ENCODE results near the gene G3BP2. TPM values are rescaled to one million over a fixed set of nuclear protein-coding genes. Genes with fewer than 3 reads are reported as not detected.

The G3BP2 gene
- total and polyA plus RNA-seq, 7 experiments from 2014 or later, result 115 to 299 (median 164) TPM

GRCh38 chr4:75621715-75622114 is 51.5 kb downstream of the G3BP2 start:
- ATAC-seq (no peak), DNase-seq (no peak)
- intact Hi-C loops (cut with micrococcal nuclease), result no loop called here
- Mint-ChIP-seq H3K27me3 (peaks cover 0 to 3% (median 0%) of the 10 kb centered on the region in 5 donors), H3K27ac (no peak overlapping the region), H3K36me3 (peaks cover 0 to 1% (median 0%) of the 10 kb centered on the region in 5 donors), H3K4me1 (no peaks in the 10 kb centered on the region), H3K9me3 (peaks cover 0 to under 1% (median 0%) of the 10 kb centered on the region in 11 donors), H3K4me3 (no peak overlapping the region)
- Histone ChIP-seq H3K9me3 (ENCODE audit: control insufficient read depth in 2 of 3, low read length in 3 of 3) (no peaks in the 10 kb centered on the region), H3K4me1 (ENCODE audit: control insufficient read depth in 2 of 2, insufficient read depth in 2 of 2, low read length in 2 of 2) (no peaks in the 10 kb centered on the region), H3K36me3 (ENCODE audit: control insufficient read depth in 2 of 3, insufficient read depth in 3 of 3, low read length in 3 of 3) (no peaks in the 10 kb centered on the region), H3K27ac (ENCODE audit: low read depth, low read length) (no peak overlapping the region), H3K4me3 (ENCODE audit: low read length) (no peak overlapping the region), H3K27me3 (ENCODE audit: control insufficient read depth in 2 of 2, insufficient read depth in 2 of 2, low read length in 2 of 2) (no peaks in the 10 kb centered on the region)
- ChIA-PET POLR2A (no interaction called here), CTCF (no interaction called here)

- intact Hi-C loops (cut with micrococcal nuclease), result no loop called here
- ATAC-seq, result no peak
Observed at GRCh38 chr4:75612306-75612705, 60.9 kb downstream of the G3BP2 start.

GRCh38 chr4:75605928-75606327 is 67.3 kb downstream of the G3BP2 start:
- Mint-ChIP-seq H3K9me3 (no peaks in the 10 kb centered on the region), H3K27me3 (peaks cover 0 to 9% (median 0%) of the 10 kb centered on the region in 5 donors), H3K4me1 (peaks cover 0 to 3% (median 0%) of the 10 kb centered on the region in 7 donors), H3K27ac (no peak overlapping the region), H3K36me3 (no peaks in the 10 kb centered on the region), H3K4me3 (no peak overlapping the region)
- CTCF ChIA-PET, result no interaction called here
- ATAC-seq, result no peak
- Histone ChIP-seq H3K9me3 (ENCODE audit: control insufficient read depth in 2 of 3, low read length in 3 of 3) (no peaks in the 10 kb centered on the region), H3K36me3 (ENCODE audit: control insufficient read depth in 2 of 3, insufficient read depth in 3 of 3, low read length in 3 of 3) (no peaks in the 10 kb centered on the region), H3K27ac (ENCODE audit: low read depth, low read length) (no peak overlapping the region), H3K4me3 (ENCODE audit: low read length) (no peak overlapping the region), H3K4me1 (ENCODE audit: control insufficient read depth in 2 of 2, insufficient read depth in 2 of 2, low read length in 2 of 2) (no peaks in the 10 kb centered on the region), H3K27me3 (ENCODE audit: control insufficient read depth in 2 of 2, insufficient read depth in 2 of 2, low read length in 2 of 2) (no peaks in the 10 kb centered on the region)
- POLR2A ChIA-PET, result no interaction called here
- DNase-seq, result no peak
- intact Hi-C loops (cut with micrococcal nuclease), result no loop called here

More at GRCh38 chr4:75612306-75612705, 60.9 kb downstream of the G3BP2 start:
- H3K36me3 ChIP-seq (ENCODE audit: control insufficient read depth in 2 of 3, insufficient read depth in 3 of 3, low read length in 3 of 3), result no peaks in the 10 kb centered on the region
- Mint-ChIP-seq H3K9me3 (peaks cover 0 to 6% (median 0%) of the 10 kb centered on the region in 11 donors), H3K27me3 (peaks cover 0 to 3% (median 0%) of the 10 kb centered on the region in 5 donors), H3K4me3 (no peak overlapping the region), H3K27ac (no peak overlapping the region), H3K4me1 (peaks cover 0 to 4% (median 0%) of the 10 kb centered on the region in 7 donors), H3K36me3 (peaks cover 0 to 5% (median 4%) of the 10 kb centered on the region in 5 donors)
- DNase-seq, result no peak
- H3K27ac ChIP-seq (ENCODE audit: low read depth, low read length), result no peak overlapping the region
- H3K4me3 ChIP-seq (ENCODE audit: low read length), result no peak overlapping the region
- ChIA-PET POLR2A (no interaction called here), CTCF (no interaction called here)
- no peaks in the 10 kb centered on the region for H3K27me3 ChIP-seq (ENCODE audit: control insufficient read depth in 2 of 2, insufficient read depth in 2 of 2, low read length in 2 of 2)
- no peaks in the 10 kb centered on the region for H3K9me3 ChIP-seq (ENCODE audit: control insufficient read depth in 2 of 3, low read length in 3 of 3)
- no peaks in the 10 kb centered on the region for H3K4me1 ChIP-seq (ENCODE audit: control insufficient read depth in 2 of 2, insufficient read depth in 2 of 2, low read length in 2 of 2)

GRCh38 chr4:75599647-75600046 is 73.6 kb downstream of the G3BP2 start:
- peaks cover 0 to 7% (median 0%) of the 10 kb centered on the region in 5 donors for H3K27me3 Mint-ChIP-seq
- intact Hi-C loops (cut with micrococcal nuclease), result no loop called here
- peaks cover 0 to 7% (median 0%) of the 10 kb centered on the region in 7 donors for H3K4me1 Mint-ChIP-seq
- DNase-seq (no peak), ATAC-seq (no peak)
- POLR2A ChIA-PET, result interaction anchor here (0.7 kb wide), 1 partner anchor 11 kb away, joined by 3 read pairs; no protein-coding TSS in a partner anchor
- H3K27ac Mint-ChIP-seq, result no peak overlapping the region
- CTCF ChIA-PET, result no interaction called here
- H3K4me3 Mint-ChIP-seq, result no peak overlapping the region
- Histone ChIP-seq H3K27me3 (ENCODE audit: control insufficient read depth in 2 of 2, insufficient read depth in 2 of 2, low read length in 2 of 2) (no peaks in the 10 kb centered on the region), H3K27ac (ENCODE audit: low read depth, low read length) (no peak overlapping the region), H3K9me3 (ENCODE audit: control insufficient read depth in 2 of 3, low read length in 3 of 3) (no peaks in the 10 kb centered on the region), H3K36me3 (ENCODE audit: control insufficient read depth in 2 of 3, insufficient read depth in 3 of 3, low read length in 3 of 3) (no peaks in the 10 kb centered on the region), H3K4me3 (ENCODE audit: low read length) (no peak overlapping the region), H3K4me1 (ENCODE audit: control insufficient read depth in 2 of 2, insufficient read depth in 2 of 2, low read length in 2 of 2) (no peaks in the 10 kb centered on the region)
- H3K36me3 Mint-ChIP-seq, result peaks cover 0 to 6% (median 0%) of the 10 kb centered on the region in 5 donors
- no peaks in the 10 kb centered on the region for H3K9me3 Mint-ChIP-seq

DNA sequence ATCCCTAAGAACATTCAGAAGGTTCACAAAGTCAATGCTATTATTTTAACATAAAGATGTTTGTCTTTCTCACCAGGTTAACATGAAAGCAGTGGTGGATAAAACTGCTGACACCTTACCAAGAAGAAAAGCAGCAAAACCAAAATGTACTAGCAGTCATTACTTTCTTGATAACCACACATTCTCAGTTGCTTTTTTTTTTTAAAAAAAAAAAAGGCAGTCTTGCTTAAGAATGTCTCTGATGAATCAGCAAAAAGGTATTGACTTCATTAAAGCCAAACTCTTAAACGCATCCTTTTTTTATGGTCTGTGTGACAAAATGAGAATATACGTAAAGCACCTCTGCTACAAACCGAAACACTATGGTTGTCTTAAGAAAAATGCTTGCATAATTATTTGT is 74.8 kb downstream of the G3BP2 start:
- H3K4me1 ChIP-seq (ENCODE audit: control insufficient read depth in 2 of 2, insufficient read depth in 2 of 2, low read length in 2 of 2), result no peaks in the 10 kb centered on the region
- no peak for DNase-seq
- H3K27ac Mint-ChIP-seq, result no peak overlapping the region
- intact Hi-C loops (cut with micrococcal nuclease), result no loop called here
- no peak for ATAC-seq
- peak overlapping the region in 1 of 10 donors; percentile 23 for H3K4me3 Mint-ChIP-seq
- peaks cover 0 to 7% (median 0%) of the 10 kb centered on the region in 7 donors for H3K4me1 Mint-ChIP-seq
- H3K27ac ChIP-seq (ENCODE audit: low read depth, low read length), result no peak overlapping the region
- H3K27me3 ChIP-seq (ENCODE audit: control insufficient read depth in 2 of 2, insufficient read depth in 2 of 2, low read length in 2 of 2), result no peaks in the 10 kb centered on the region
- H3K9me3 ChIP-seq (ENCODE audit: control insufficient read depth in 2 of 3, low read length in 3 of 3), result no peaks in the 10 kb centered on the region
- ChIA-PET POLR2A (no interaction called here), CTCF (no interaction called here)
- peaks cover 0 to 6% (median 0%) of the 10 kb centered on the region in 5 donors for H3K36me3 Mint-ChIP-seq
- H3K4me3 ChIP-seq (ENCODE audit: low read length), result no peak overlapping the region
- H3K27me3 Mint-ChIP-seq, result peaks cover 0 to 6% (median 0%) of the 10 kb centered on the region in 5 donors
- H3K9me3 Mint-ChIP-seq, result no peaks in the 10 kb centered on the region
- H3K36me3 ChIP-seq (ENCODE audit: control insufficient read depth in 2 of 3, insufficient read depth in 3 of 3, low read length in 3 of 3), result no peaks in the 10 kb centered on the region

- intact Hi-C loops (cut with micrococcal nuclease), result no loop called here
- no peak for ATAC-seq
- Histone ChIP-seq H3K27me3 (ENCODE audit: control insufficient read depth in 2 of 2, insufficient read depth in 2 of 2, low read length in 2 of 2) (no peaks in the 10 kb centered on the region), H3K4me3 (ENCODE audit: low read length) (no peak overlapping the region), H3K9me3 (ENCODE audit: control insufficient read depth in 2 of 3, low read length in 3 of 3) (no peaks in the 10 kb centered on the region), H3K36me3 (ENCODE audit: control insufficient read depth in 2 of 3, insufficient read depth in 3 of 3, low read length in 3 of 3) (no peaks in the 10 kb centered on the region), H3K27ac (ENCODE audit: low read depth, low read length) (no peak overlapping the region), H3K4me1 (ENCODE audit: control insufficient read depth in 2 of 2, insufficient read depth in 2 of 2, low read length in 2 of 2) (no peaks in the 10 kb centered on the region)
- Mint-ChIP-seq H3K27me3 (peaks cover 0 to 7% (median 0%) of the 10 kb centered on the region in 5 donors), H3K27ac (no peak overlapping the region), H3K4me3 (no peak overlapping the region), H3K9me3 (no peaks in the 10 kb centered on the region), H3K4me1 (peaks cover 0 to 7% (median 0%) of the 10 kb centered on the region in 7 donors), H3K36me3 (peaks cover 0 to 6% (median 0%) of the 10 kb centered on the region in 5 donors)
- DNase-seq, result no peak
- ChIA-PET CTCF (no interaction called here), POLR2A (interaction anchor here (0.7 kb wide), 1 partner anchor 117 kb away, joined by 3 read pairs; no protein-coding TSS in a partner anchor)
Observed at GRCh38 chr4:75596061-75596460, 77.2 kb downstream of the G3BP2 start.

DNA sequence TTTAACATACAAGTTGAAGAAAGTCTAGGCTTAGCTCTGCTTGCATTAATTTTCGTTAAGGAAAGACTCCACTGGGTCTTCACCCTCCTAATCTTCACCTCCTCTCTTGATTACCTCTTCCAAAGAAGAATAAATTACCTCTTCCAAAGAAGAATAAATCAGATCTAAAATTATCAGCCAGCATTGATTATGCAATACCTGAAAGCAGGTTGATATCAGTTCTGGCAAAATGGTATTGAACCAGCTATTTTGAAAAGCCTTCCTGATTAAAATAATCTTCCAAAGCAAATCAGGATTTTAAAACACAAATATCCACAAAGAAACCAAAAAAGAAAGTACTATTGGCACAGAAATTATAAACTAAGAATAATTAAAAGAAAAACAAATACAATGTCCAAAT is 79.8 kb downstream of the G3BP2 start:
- Mint-ChIP-seq H3K27ac (no peak overlapping the region), H3K36me3 (no peaks in the 10 kb centered on the region), H3K4me3 (no peak overlapping the region), H3K9me3 (no peaks in the 10 kb centered on the region), H3K4me1 (peaks cover 0 to 5% (median 0%) of the 10 kb centered on the region in 7 donors), H3K27me3 (peaks cover 0 to 3% (median 0%) of the 10 kb centered on the region in 5 donors)
- CTCF ChIA-PET, result no interaction called here
- H3K4me3 ChIP-seq (ENCODE audit: low read length), result no peak overlapping the region
- no peaks in the 10 kb centered on the region for H3K27me3 ChIP-seq (ENCODE audit: control insufficient read depth in 2 of 2, insufficient read depth in 2 of 2, low read length in 2 of 2)
- intact Hi-C loops (cut with micrococcal nuclease), result no loop called here
- H3K4me1 ChIP-seq (ENCODE audit: control insufficient read depth in 2 of 2, insufficient read depth in 2 of 2, low read length in 2 of 2), result no peaks in the 10 kb centered on the region
- no peaks in the 10 kb centered on the region for H3K36me3 ChIP-seq (ENCODE audit: control insufficient read depth in 2 of 3, insufficient read depth in 3 of 3, low read length in 3 of 3)
- no peak overlapping the region for H3K27ac ChIP-seq (ENCODE audit: low read depth, low read length)
- POLR2A ChIA-PET, result interaction anchor here (0.6 kb wide), 1 partner anchor 15 kb away, joined by 3 read pairs; no protein-coding TSS in a partner anchor
- H3K9me3 ChIP-seq (ENCODE audit: control insufficient read depth in 2 of 3, low read length in 3 of 3), result no peaks in the 10 kb centered on the region
- no peak for ATAC-seq
- DNase-seq, result no peak
